GM18511 (cell line): ENCODE results near the gene NME8.
"Not testable (repeated sequence)": the region's sequence is repeated elsewhere in the genome, so short reads cannot be mapped to it uniquely, and the experiment has no call there.

Experiments used
- ATAC-seq: cut with Tn5 transposase; IDR thresholded peaks from one replicate; pipeline ENCODE4 v1.9.1; 2021; ENCODE audit warnings: mild to moderate bottlenecking, moderate library complexity; ENCODE audit not compliant: unreplicated experiment

Gene NME8, protein sequence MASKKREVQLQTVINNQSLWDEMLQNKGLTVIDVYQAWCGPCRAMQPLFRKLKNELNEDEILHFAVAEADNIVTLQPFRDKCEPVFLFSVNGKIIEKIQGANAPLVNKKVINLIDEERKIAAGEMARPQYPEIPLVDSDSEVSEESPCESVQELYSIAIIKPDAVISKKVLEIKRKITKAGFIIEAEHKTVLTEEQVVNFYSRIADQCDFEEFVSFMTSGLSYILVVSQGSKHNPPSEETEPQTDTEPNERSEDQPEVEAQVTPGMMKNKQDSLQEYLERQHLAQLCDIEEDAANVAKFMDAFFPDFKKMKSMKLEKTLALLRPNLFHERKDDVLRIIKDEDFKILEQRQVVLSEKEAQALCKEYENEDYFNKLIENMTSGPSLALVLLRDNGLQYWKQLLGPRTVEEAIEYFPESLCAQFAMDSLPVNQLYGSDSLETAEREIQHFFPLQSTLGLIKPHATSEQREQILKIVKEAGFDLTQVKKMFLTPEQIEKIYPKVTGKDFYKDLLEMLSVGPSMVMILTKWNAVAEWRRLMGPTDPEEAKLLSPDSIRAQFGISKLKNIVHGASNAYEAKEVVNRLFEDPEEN

GRCh38 chr7:37848297-37848696 is at the start of gene NME8:
NME8 (plus strand) TSS chr7:37848597; CDS start chr7:37850267, 1,670 bp downstream.
- no peak for ATAC-seq

DNA sequence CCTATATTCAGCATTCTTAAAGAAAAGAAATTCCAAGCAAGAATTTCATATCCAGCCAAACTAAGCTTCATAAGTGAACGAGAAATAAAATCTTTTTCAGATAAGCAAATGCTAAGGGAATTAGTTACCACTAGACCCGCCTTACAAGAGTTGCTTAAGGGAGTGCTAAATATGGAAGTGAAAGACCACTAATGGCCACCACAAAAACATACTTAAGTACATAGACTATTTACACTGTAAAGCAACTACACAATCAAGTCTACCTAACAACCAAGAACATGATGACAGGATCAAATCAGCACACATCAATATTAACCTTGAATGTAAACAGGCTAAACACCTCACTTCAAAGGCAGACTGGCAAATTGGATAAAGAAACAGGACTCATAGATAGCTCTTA is 42.2 kb upstream of the NME8 start:
- no peak for ATAC-seq

GRCh38 chr7:37812161-37812580 is 36.2 kb upstream of the NME8 start:
- not testable (repeated sequence) for ATAC-seq

- peak; percentile 94 for ATAC-seq
Measured at GRCh38 chr7:37815671-37816371, 32.6 kb upstream of the NME8 start.

GRCh38 chr7:37816922-37817590 is 31.3 kb upstream of the NME8 start:
- ATAC-seq = no peak

- no peak for ATAC-seq
Measured at GRCh38 chr7:37817591-37817960, 30.8 kb upstream of the NME8 start.

GRCh38 chr7:37817996-37818720 is 30.2 kb upstream of the NME8 start:
- ATAC-seq = no peak

GRCh38 chr7:37820708-37821468 is 27.5 kb upstream of the NME8 start:
- ATAC-seq = peak; percentile 75

- no peak for ATAC-seq
Measured at GRCh38 chr7:37822946-37823345, 25.5 kb upstream of the NME8 start.

DNA sequence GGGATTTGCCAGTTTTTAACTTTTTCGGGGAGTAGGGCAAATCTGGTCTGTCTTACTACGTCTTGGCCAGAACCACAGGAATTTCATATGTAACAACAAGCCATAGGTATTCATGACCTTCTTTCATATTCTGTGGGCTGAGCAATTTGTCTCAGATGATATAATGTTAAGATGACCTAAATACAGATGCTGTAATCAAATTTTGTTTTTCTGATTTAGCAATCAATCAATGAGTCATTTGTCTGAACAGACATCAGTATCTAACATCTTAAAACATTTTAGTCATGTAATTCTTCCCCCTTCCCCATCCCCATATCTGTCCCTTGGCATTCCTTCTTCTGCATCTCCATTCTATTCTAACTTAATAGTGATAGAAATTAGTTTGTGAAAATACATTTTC is 24.8 kb upstream of the NME8 start:
- no peak for ATAC-seq

GRCh38 chr7:37825038-37825437 is 23.4 kb upstream of the NME8 start:
- ATAC-seq = no peak

GRCh38 chr7:37826825-37827224 is 21.6 kb upstream of the NME8 start:
- ATAC-seq = peak; percentile 65

- ATAC-seq = no peak
Measured at GRCh38 chr7:37831244-37831643, 17.2 kb upstream of the NME8 start.

GRCh38 chr7:37832194-37832593 is 16.2 kb upstream of the NME8 start:
- peak; percentile 89 for ATAC-seq

DNA sequence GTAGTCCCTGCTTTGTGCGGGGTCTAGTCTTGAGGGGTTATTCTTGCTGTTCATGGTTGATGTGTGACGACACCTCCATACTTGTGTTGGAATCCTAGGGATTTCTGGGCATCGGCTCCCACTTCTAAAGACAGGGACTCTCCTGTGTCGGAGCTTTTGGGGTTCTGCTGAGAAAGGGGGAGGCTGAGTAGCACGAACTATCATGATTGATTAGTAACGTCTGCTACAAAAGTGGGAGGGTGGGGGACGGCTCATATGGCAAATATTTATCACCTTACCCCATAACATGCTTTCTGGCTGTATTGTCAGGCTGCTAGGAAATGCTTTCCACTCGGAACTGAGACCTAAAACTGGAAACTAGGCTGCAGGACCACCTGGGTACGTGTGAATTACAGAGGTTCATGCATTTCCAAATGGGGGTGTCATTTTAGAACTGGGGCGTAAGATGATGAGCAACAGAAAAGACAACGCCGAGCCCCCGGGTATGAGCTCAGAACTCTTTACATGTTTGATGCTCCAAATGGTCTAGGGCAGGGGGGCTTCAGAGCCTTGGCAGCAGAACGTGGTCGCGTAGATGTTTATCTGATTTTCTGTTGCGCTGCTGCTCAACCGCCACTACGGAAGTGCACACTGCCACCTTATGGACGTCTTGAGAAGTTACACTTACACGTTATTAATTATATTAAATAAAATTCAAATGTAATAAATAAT is 15.1 kb upstream of the NME8 start:
- ATAC-seq = no peak

DNA sequence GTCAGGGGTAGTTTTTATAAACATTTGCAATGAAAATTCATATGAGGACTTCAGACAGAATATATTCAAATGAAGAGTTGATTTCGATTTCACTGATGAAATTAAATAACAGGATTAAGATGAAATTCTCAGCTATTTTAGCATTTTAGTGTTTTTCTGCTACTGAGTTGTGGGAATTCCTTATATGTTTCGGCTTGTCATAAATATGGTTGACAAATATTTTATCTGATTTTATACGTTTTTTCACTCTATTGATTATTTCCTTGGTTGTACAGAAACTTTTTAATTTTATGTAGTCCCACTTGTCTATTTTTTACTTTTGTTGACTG is 14.6 kb upstream of the NME8 start:
- ATAC-seq = no peak

DNA sequence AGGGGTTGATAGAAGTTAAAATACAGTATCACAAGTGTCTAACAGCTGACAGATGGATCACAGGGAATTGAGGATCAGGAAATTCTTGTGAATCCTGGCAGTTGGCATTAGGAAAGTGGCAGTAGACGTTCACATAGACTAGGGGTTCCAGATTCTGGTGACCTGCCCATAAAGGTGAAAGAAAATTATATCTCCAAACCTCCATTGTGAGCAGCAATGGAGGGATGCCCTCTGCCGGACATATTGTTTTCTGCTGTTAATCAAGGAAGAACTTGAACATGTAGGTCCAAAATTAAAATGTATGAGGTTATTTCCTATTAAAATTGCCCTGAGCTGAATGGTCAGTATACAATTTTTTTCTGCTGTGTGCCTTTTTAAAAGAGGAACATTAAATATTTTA is 5.1 kb downstream of the NME8 start:
- no peak for ATAC-seq

GRCh38 chr7:37882086-37882485 is 33.7 kb downstream of the NME8 start:
- no peak for ATAC-seq

GRCh38 chr7:37893359-37893758 is 45.0 kb downstream of the NME8 start:
- ATAC-seq = no peak

DNA sequence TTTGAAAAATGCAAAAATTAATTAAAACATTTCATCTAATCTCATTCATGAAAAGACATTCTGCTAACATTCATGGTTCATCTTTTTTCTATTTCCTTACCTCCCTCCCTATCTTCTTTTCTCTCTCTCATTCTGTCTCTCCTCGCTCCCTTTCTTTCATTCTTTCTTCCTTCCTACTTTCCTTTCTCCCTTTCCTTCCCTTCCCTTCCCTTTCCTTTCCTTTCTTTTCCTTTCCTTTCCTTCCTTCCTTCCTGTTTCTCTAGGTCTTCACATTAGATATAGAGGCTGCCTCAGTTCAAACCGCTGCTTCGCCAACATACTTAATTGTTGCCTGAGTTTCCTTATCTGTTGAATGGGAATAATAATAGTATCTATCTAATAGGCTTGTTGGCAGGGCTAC is 46.3 kb downstream of the NME8 start:
- ATAC-seq = no peak
